ENCODE measurements around the gene SYT8.

DNA sequence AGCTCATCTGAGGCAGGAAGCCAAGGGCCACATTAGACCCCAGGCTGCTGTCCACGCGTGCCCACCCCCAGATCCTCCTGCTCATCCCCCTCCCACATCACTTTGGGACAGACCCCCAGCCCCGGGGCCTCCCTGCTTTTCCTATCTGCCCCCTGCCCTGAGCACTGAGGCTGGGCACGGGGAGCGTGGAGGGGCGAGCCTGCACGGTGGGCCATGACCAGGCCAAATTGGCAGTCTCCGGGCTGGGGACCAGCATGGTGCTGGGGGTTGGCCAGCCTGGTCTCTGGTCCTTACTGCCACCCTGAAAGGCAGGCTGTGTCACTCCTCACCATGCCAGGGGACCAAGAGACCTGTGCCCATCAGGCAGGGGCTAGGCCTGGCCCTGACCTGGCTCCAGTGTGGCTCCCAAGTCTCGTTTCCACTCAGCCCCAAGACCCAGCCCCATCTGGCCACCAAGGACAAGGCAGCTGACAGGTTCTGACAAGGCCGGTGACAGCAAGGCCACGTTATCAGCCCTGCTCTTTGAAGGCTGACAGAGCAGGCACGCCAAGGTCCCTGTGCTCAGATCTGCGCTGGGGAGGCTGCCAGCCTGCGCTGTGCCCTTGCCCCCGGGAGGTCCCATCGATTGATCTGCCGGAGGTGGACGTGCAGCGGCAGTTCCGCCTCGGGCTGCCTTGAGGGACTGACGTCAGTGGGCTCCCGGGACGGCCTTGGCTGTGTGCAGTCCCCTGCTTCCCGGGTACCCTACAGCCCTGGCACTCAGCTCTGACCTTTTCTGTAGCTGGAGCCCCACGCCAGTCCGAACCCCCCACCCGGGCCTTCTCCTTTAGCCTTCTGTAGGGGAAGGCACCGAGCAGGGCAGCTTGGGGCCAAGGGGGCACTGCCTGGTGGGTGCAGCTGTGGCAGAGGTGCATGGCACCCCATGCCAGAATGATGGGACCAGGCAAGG lies 7.6 kb downstream of the SYT8 start:
- no peak for TF ChIP-seq POLR2A (IDR thresholded peaks at IDR 0.05)
- TF ChIP-seq, protein P1, sequence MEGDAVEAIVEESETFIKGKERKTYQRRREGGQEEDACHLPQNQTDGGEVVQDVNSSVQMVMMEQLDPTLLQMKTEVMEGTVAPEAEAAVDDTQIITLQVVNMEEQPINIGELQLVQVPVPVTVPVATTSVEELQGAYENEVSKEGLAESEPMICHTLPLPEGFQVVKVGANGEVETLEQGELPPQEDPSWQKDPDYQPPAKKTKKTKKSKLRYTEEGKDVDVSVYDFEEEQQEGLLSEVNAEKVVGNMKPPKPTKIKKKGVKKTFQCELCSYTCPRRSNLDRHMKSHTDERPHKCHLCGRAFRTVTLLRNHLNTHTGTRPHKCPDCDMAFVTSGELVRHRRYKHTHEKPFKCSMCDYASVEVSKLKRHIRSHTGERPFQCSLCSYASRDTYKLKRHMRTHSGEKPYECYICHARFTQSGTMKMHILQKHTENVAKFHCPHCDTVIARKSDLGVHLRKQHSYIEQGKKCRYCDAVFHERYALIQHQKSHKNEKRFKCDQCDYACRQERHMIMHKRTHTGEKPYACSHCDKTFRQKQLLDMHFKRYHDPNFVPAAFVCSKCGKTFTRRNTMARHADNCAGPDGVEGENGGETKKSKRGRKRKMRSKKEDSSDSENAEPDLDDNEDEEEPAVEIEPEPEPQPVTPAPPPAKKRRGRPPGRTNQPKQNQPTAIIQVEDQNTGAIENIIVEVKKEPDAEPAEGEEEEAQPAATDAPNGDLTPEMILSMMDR (IDR thresholded peaks at IDR 0.05), result no peak

Measured in prostate gland (tissue), 2 donors.